Smooth muscle cell (in vitro differentiated cells): Measurements from ENCODE around the gene MRPS34. TPM values are rescaled to one million over a fixed set of nuclear protein-coding genes. Genes with fewer than 3 reads are reported as not detected.

Source experiments
- DNase-seq: peaks from one replicate; lab custom pipeline; 2025; ENCODE audit not compliant: unreplicated experiment; lab: John Stamatoyannopoulos, UW
- H2AFZ ChIP-seq: fragments of 200-600 bp; sonication (generic); 2 replicates; pipeline ENCODE4 v1.6.0; 2016; ENCODE audit warnings: antibody characterized with exemption, low read depth, mild to moderate bottlenecking
- H3F3A ChIP-seq: fragments of 200-600 bp; sonication (generic); 2 replicates; pipeline ENCODE4 v1.6.0; 2017; ENCODE audit warnings: antibody characterized with exemption, low read depth
- H3K27ac ChIP-seq: fragments of 200-600 bp; sonication (generic); 2 replicates; pipeline ENCODE4 v1.5.1; 2016; ENCODE audit warnings: low read depth, mild to moderate bottlenecking
- H3K27me3 ChIP-seq: fragments of 200-600 bp; sonication (generic); 2 replicates; pipeline ENCODE4 v1.6.1; 2016; ENCODE audit warnings: low read depth, mild to moderate bottlenecking
- H3K36me3 ChIP-seq: fragments of 200-600 bp; sonication (generic); 2 replicates; pipeline ENCODE4 v1.5.1; 2016; ENCODE audit warnings: low read depth
- H3K4me1 ChIP-seq: fragments of 200-600 bp; sonication (generic); 2 replicates; pipeline ENCODE4 v1.5.1; 2016; ENCODE audit warnings: low read depth
- H3K4me2 ChIP-seq: fragments of 200-600 bp; sonication (generic); 2 replicates; pipeline ENCODE4 v1.6.0; 2016; ENCODE audit warnings: mild to moderate bottlenecking
- H3K4me3 ChIP-seq: fragments of 200-600 bp; sonication (generic); 2 replicates; pipeline ENCODE4 v1.5.1; 2016; ENCODE audit warnings: mild to moderate bottlenecking
- H3K79me2 ChIP-seq: fragments of 200-600 bp; sonication (generic); 2 replicates; pipeline ENCODE4 v1.6.0; 2016; ENCODE audit warnings: low read depth, mild to moderate bottlenecking
- H3K9ac ChIP-seq: fragments of 200-600 bp; sonication (generic); 2 replicates; pipeline ENCODE4 v1.6.0; 2016; ENCODE audit warnings: low read depth
- H3K9me3 ChIP-seq: fragments of 200-600 bp; sonication (generic); replicated peaks from 2 replicates; pipeline ENCODE4 v1.5.1; 2016; ENCODE audit warnings: low read depth
- H4K20me1 ChIP-seq: fragments of 200-600 bp; sonication (generic); 2 replicates; pipeline ENCODE4 v1.6.0; 2016; ENCODE audit warnings: low read depth
- WGBS: methylation state at CpG from one replicate; pipeline ENCODE4 v1.1.7; 2016; ENCODE audit warnings: low lambda C conversion rate; 5-methylcytosine and 5-hydroxymethylcytosine counted together
- polyA plus RNA-seq: library from polyadenylated mRNA; unstranded; fragments of >200 nt; fragmentation: Nextera tagmentation; extraction: Ambion mirVana; gene quantifications from 2 replicates; pipeline ENCODE4 v1.2.1, GENCODE V29; 2016
- total RNA-seq: library from RNA; depleted of rRNA; stranded (reverse); fragments of >200 nt; gene quantifications from 2 replicates; pipeline ENCODE4 v1.2.3, GENCODE V29; 2014
- TF ChIP-seq, protein P1 (sequence below): fragments of 200-600 bp; sonication (generic); IDR thresholded peaks from 2 replicates; pipeline ENCODE4 v1.5.1; 2017; ENCODE audit warnings: borderline replicate concordance, mild to moderate bottlenecking, antibody characterized with exemption; ENCODE audit not compliant: insufficient read depth, poor library complexity, severe bottlenecking

Gene MRPS34
- total and polyA plus RNA-seq, 2 experiments from 2014 or later, result 62.9 to 111 TPM

DNA sequence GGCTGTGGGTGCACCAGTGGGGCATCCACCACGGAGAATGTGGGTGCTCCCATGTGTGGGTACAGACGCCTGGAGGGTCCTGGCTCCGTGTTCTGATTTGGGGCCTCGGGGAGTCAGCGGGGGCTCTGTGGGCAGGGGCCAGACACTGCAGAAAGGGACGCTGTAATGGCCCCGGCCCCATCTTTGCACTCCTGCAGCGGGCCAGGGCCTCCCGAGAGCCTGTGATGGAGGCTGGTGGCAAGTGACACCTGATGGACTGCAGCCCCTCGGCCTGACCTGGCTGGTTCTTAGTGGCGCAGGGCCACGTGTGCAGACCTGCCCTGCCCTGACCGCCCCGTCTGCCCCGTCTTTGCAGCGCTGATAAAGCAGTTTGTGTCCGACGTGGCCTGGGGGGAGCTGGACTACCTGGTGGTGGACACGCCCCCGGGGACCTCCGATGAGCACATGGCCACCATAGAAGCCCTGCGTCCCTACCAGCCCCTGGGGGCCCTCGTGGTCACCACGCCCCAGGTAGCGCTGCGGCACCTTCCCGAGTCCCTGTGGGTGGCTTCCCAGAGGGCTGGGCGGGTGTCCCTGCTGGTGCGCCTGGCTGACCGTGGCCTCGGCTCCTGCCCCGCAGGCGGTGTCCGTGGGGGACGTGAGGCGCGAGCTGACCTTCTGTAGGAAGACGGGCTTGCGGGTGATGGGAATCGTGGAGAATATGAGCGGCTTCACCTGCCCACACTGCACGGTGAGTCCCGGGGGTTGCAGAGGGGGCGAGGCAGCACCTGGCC lies 14.6 kb upstream of the MRPS34 start:
- Histone ChIP-seq H3K9ac (no peak overlapping the region), H3F3A (no peaks in the 10 kb centered on the region), H3K27me3 (no peaks in the 10 kb centered on the region), H2AFZ (no peak overlapping the region), H3K4me1 (no peaks in the 10 kb centered on the region), H3K4me3 (no peak overlapping the region), H3K27ac (no peak overlapping the region), H3K9me3 (no peaks in the 10 kb centered on the region), H3K4me2 (no peak overlapping the region), H4K20me1 (peaks cover 44% of the 10 kb centered on the region), H3K36me3 (no peaks in the 10 kb centered on the region), H3K79me2 (peaks cover 37% of the 10 kb centered on the region)
- TF ChIP-seq, protein P1, sequence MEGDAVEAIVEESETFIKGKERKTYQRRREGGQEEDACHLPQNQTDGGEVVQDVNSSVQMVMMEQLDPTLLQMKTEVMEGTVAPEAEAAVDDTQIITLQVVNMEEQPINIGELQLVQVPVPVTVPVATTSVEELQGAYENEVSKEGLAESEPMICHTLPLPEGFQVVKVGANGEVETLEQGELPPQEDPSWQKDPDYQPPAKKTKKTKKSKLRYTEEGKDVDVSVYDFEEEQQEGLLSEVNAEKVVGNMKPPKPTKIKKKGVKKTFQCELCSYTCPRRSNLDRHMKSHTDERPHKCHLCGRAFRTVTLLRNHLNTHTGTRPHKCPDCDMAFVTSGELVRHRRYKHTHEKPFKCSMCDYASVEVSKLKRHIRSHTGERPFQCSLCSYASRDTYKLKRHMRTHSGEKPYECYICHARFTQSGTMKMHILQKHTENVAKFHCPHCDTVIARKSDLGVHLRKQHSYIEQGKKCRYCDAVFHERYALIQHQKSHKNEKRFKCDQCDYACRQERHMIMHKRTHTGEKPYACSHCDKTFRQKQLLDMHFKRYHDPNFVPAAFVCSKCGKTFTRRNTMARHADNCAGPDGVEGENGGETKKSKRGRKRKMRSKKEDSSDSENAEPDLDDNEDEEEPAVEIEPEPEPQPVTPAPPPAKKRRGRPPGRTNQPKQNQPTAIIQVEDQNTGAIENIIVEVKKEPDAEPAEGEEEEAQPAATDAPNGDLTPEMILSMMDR, result no peak
- 97% methylated on average over 34 of the region's 44 CpGs for WGBS
- DNase-seq, result no peak

DNA sequence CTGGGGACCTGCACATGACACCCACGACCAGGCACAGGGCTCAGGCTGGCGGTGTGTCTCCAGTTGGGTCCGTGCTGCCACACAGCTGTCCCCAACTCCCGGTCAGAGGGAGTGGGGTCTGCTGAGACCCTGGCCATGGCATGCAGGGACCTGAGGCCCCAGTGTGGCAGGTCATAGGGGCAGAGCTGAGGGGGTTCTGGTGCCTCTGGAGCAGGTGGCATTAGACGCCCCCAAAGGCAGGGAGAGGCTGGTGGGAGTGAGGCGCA lies 14.1 kb upstream of the MRPS34 start:
- peaks cover 44% of the 10 kb centered on the region for H4K20me1 ChIP-seq

GRCh38 chr16:1786242-1787055 lies 13.5 kb upstream of the MRPS34 start:
- Histone ChIP-seq H3K79me2 (peaks cover 40% of the 10 kb centered on the region), H3K4me1 (peaks cover 1% of the 10 kb centered on the region), H3K9ac (no peak overlapping the region), H3F3A (no peaks in the 10 kb centered on the region), H4K20me1 (peaks cover 45% of the 10 kb centered on the region), H2AFZ (no peak overlapping the region), H3K36me3 (no peaks in the 10 kb centered on the region), H3K27ac (no peak overlapping the region), H3K27me3 (no peaks in the 10 kb centered on the region), H3K4me3 (no peak overlapping the region), H3K9me3 (no peaks in the 10 kb centered on the region), H3K4me2 (no peak overlapping the region)
- TF ChIP-seq, protein P1, result no peak
- no peak for DNase-seq
- 97% methylated on average over 48 of the region's 51 CpGs for WGBS

More for the DNA sequence above, 14.1 kb upstream of the MRPS34 start:
- H3K4me1 ChIP-seq, result no peaks in the 10 kb centered on the region
- H3K9me3 ChIP-seq, result no peaks in the 10 kb centered on the region
- WGBS, result 93% methylated on average over 6 of the region's 6 CpGs
- H3K27me3 ChIP-seq, result no peaks in the 10 kb centered on the region
- TF ChIP-seq, protein P1, result no peak
- H3K4me3 ChIP-seq, result no peak overlapping the region
- H3K36me3 ChIP-seq, result no peaks in the 10 kb centered on the region
- no peak overlapping the region for H2AFZ ChIP-seq
- no peak overlapping the region for H3K9ac ChIP-seq
- peaks cover 38% of the 10 kb centered on the region for H3K79me2 ChIP-seq
- no peak overlapping the region for H3K4me2 ChIP-seq
- no peak for DNase-seq
- no peaks in the 10 kb centered on the region for H3F3A ChIP-seq
- no peak overlapping the region for H3K27ac ChIP-seq
